Measurements from ENCODE around the gene EEF1AKMT2.
"Not testable (repeated sequence)": the region's sequence is repeated elsewhere in the genome, so short reads cannot be mapped to it uniquely, and the experiment has no call there.

- not testable (repeated sequence) for TF ChIP-seq YY1 (IDR thresholded peaks at IDR 0.05; ENCODE audit: insufficient read depth, insufficient read length); ZNF274 (IDR thresholded peaks at IDR 0.05; ENCODE audit: low read depth, low read length); SUZ12 (IDR thresholded peaks at IDR 0.05; ENCODE audit: extremely low read depth, insufficient read depth, insufficient read length)
Measured at GRCh38 chr10:124782900-124783299, 8.8 kb downstream of the EEF1AKMT2 start.

Data from NT2/D1 (cell line).